ENCODE results near the gene LEPR.

LEPR gene

DNA sequence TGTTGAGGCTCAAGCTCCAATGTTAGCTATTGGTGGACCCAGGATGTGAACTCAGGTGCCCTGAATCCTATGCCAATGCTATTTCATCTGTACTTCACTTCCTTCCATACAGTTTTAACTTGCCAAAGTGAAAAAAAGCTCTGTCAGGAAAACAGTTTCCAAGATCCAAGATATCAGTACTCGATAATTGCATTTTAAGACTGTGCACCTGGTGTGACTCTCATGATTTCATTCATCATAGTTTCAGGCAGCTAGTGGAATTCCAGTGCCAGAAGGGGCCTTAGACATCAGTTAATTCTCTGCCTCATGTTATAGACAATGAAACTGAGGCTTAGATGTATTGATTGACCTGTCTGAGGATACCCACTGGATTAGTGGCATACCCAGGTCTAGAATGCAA is 26.5 kb upstream of the LEPR start:
- H3K36me3 ChIP-seq: peaks cover 22% of the 10 kb centered on the region; the same call in 1 of the 2 replicates
- H3K27me3 ChIP-seq (ENCODE audit: insufficient read depth, low read depth, severe bottlenecking): no peaks in the 10 kb centered on the region
- H3K27ac ChIP-seq: no peak overlapping the region; the same call in 1 of the 2 replicates
- H3K4me3 ChIP-seq (ENCODE audit: low read depth, low read length): no peak overlapping the region
- no peaks in the 10 kb centered on the region for H3K9me3 ChIP-seq (ENCODE audit: severe bottlenecking)
- TF ChIP-seq, protein P1, sequence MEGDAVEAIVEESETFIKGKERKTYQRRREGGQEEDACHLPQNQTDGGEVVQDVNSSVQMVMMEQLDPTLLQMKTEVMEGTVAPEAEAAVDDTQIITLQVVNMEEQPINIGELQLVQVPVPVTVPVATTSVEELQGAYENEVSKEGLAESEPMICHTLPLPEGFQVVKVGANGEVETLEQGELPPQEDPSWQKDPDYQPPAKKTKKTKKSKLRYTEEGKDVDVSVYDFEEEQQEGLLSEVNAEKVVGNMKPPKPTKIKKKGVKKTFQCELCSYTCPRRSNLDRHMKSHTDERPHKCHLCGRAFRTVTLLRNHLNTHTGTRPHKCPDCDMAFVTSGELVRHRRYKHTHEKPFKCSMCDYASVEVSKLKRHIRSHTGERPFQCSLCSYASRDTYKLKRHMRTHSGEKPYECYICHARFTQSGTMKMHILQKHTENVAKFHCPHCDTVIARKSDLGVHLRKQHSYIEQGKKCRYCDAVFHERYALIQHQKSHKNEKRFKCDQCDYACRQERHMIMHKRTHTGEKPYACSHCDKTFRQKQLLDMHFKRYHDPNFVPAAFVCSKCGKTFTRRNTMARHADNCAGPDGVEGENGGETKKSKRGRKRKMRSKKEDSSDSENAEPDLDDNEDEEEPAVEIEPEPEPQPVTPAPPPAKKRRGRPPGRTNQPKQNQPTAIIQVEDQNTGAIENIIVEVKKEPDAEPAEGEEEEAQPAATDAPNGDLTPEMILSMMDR (IDR thresholded peaks at IDR 0.05; ENCODE audit: low read depth, low read length): no peak
- peak; percentile 13 for DNase-seq

DNA sequence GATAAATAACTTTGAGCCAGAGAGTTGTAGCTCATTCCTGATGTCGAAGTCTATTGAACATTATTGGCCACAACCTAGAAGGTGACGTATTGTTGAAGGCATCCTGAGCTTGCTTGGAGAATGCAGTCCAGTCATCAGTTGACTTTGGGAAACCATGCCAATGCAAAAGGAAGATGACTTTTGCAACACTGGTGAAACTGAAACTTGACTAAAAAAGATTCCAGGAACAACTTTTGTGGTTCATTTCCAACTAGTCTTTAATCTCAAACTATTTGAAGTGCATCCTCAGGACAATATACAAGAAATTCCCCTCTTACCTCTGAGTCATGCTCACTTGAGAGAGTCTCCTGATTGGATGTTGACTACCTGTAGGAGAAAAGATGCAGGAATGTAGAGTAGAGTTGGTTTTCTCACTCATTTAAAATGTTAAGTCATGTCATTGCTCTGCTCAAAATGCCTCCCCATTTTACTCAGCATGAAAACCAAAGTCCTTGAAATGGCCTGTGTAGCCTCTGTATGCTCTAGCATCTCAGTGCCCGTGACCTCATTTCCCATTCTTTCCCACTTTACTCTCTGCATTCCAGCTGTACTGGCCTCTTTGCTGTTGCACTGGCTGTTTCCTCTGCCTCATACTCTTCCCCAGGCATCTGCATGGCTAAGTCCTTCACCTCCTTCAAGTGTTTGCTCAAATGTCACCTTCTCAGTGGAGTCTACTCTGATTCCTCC is 24.4 kb upstream of the LEPR start:
- no peaks in the 10 kb centered on the region for H3K9me3 ChIP-seq (ENCODE audit: severe bottlenecking)
- H3K27ac ChIP-seq: no peak overlapping the region
- TF ChIP-seq, protein P1 (IDR thresholded peaks at IDR 0.05; ENCODE audit: low read depth, low read length): no peak
- H3K27me3 ChIP-seq (ENCODE audit: insufficient read depth, low read depth, severe bottlenecking): no peaks in the 10 kb centered on the region
- no peak overlapping the region for H3K4me3 ChIP-seq (ENCODE audit: low read depth, low read length)
- peaks cover 19% of the 10 kb centered on the region for H3K36me3 ChIP-seq
- no peak for DNase-seq

DNA sequence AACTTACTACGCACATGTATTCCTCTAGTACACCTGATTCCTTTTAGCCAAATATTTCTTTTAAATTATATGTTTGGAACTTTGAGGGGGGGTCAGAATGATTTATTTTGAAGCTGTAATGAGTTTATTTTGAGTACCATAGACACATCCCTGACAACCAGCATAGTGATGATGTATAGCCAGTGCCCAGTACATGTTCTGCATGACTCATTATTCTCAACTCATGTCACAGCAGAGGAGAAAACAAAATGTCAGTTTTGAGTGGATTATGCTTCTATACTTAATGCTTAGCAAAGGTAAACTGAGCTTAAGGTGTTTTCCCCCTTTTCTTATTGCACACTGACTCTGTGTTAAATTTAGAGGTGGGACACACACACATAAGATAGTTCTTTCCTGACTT is 22.4 kb upstream of the LEPR start:
- peaks cover 15% of the 10 kb centered on the region for H3K36me3 ChIP-seq
- TF ChIP-seq, protein P1 (IDR thresholded peaks at IDR 0.05; ENCODE audit: low read depth, low read length): no peak
- no peak for DNase-seq
- no peaks in the 10 kb centered on the region for H3K27me3 ChIP-seq (ENCODE audit: insufficient read depth, low read depth, severe bottlenecking)
- H3K27ac ChIP-seq: no peak overlapping the region
- no peaks in the 10 kb centered on the region for H3K9me3 ChIP-seq (ENCODE audit: severe bottlenecking)
- H3K4me3 ChIP-seq (ENCODE audit: low read depth, low read length): no peak overlapping the region

DNA sequence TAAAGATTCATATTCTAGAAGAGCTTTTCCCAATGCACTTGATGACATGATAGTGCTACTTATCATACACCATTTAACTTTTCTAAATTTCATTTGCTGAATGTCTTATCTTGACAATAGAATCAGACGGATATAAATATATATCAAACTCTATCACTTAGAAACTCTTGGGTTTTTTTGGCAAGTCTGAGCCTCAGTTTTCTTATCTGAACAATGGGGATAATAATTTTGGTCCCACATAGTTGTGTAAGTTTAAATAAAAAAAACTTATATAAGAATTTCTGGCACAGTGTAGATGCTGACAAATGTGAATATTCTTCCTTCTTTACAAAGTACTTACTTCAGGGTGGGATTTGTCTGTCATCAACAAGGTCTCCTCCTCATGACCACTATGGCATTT is 21.5 kb upstream of the LEPR start:
- Histone ChIP-seq H3K9me3 (ENCODE audit: severe bottlenecking) (no peaks in the 10 kb centered on the region), H3K4me3 (ENCODE audit: low read depth, low read length) (no peak overlapping the region), H3K27ac (no peak overlapping the region), H3K36me3 (peaks cover 13% of the 10 kb centered on the region), H3K27me3 (ENCODE audit: insufficient read depth, low read depth, severe bottlenecking) (no peaks in the 10 kb centered on the region)
- TF ChIP-seq, protein P1 (IDR thresholded peaks at IDR 0.05; ENCODE audit: low read depth, low read length): no peak
- DNase-seq: no peak

DNA sequence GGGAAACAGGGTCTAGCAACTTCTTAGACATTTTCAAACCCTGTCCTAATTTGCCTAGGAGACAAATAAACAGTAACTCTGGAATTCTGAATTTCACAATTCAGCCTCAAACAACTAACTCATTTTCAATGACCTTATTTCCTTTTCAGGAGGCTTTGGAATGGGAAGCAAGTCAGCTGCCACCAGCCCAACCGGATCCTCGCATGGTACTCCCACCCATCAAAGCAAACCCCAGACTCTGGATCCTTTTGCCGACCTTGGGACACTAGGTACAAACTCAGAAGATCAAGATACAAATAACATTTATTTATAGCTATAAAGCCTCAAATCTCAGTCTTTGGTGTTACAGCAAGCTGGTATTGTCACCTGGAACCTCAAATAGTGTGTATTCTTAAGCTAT is 18.9 kb upstream of the LEPR start:
- Histone ChIP-seq H3K9me3 (ENCODE audit: severe bottlenecking) (no peaks in the 10 kb centered on the region), H3K36me3 (peaks cover 5% of the 10 kb centered on the region), H3K4me3 (ENCODE audit: low read depth, low read length) (no peak overlapping the region), H3K27ac (no peak overlapping the region), H3K27me3 (ENCODE audit: insufficient read depth, low read depth, severe bottlenecking) (no peaks in the 10 kb centered on the region)
- DNase-seq: no peak
- TF ChIP-seq, protein P1 (IDR thresholded peaks at IDR 0.05; ENCODE audit: low read depth, low read length): no peak

DNA sequence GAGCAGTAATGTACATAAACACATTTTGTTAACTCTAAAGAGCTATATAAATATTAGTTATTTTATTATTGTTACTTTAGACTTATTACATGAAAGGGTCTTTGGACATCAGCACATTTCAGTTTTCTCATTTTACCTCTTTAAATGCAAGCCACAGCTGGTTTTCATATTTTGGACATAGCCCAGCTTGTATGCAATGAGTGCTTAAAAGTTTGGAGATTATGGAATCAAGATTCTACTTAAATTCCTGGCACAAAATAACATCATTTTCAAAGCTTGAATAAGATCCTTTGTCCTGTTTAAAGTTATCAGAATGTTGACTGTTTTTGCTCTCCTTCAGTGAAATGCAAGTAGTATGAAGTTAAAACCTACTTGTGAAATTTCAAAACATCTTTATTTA is 15.5 kb upstream of the LEPR start:
- Histone ChIP-seq H3K9me3 (ENCODE audit: severe bottlenecking) (no peaks in the 10 kb centered on the region), H3K27ac (no peak overlapping the region), H3K36me3 (peaks cover 5% of the 10 kb centered on the region; the same call in 1 of the 2 replicates), H3K27me3 (ENCODE audit: insufficient read depth, low read depth, severe bottlenecking) (no peaks in the 10 kb centered on the region), H3K4me3 (ENCODE audit: low read depth, low read length) (no peak overlapping the region)
- TF ChIP-seq, protein P1 (IDR thresholded peaks at IDR 0.05; ENCODE audit: low read depth, low read length): no peak
- DNase-seq: no peak
